Measurements from ENCODE around the gene NFYC.

The NFYC gene

GRCh38 chr1:40659649-40659947 is 31.9 kb upstream of the NFYC start:
- H3K9me3 Mint-ChIP-seq: no peaks in the 10 kb centered on the region
- DNase-seq (no peak), ATAC-seq (no peak)
- H3K27ac Mint-ChIP-seq: no peak overlapping the region
- H3K27me3 Mint-ChIP-seq: peaks cover 2% of the 10 kb centered on the region
- H3K36me3 Mint-ChIP-seq (ENCODE audit: low read depth): no peaks in the 10 kb centered on the region
- H3K4me1 Mint-ChIP-seq: peaks cover 16% of the 10 kb centered on the region
- no peak overlapping the region for H3K4me3 Mint-ChIP-seq

GRCh38 chr1:40661678-40662077 is 29.8 kb upstream of the NFYC start:
- H3K4me3 Mint-ChIP-seq: no peak overlapping the region
- no peaks in the 10 kb centered on the region for H3K27me3 Mint-ChIP-seq
- peaks cover 24% of the 10 kb centered on the region for H3K4me1 Mint-ChIP-seq
- ATAC-seq: no peak
- no peak overlapping the region for H3K27ac Mint-ChIP-seq
- H3K9me3 Mint-ChIP-seq: no peaks in the 10 kb centered on the region
- no peaks in the 10 kb centered on the region for H3K36me3 Mint-ChIP-seq (ENCODE audit: low read depth)
- no peak for DNase-seq

- DNase-seq: no peak
- Mint-ChIP-seq H3K9me3 (no peaks in the 10 kb centered on the region), H3K36me3 (ENCODE audit: low read depth) (no peaks in the 10 kb centered on the region), H3K27ac (no peak overlapping the region), H3K27me3 (no peaks in the 10 kb centered on the region), H3K4me1 (peaks cover 24% of the 10 kb centered on the region), H3K4me3 (no peak overlapping the region)
- no peak for ATAC-seq
Observed at GRCh38 chr1:40662151-40662550, 29.4 kb upstream of the NFYC start.

- DNase-seq (peak; percentile 42), ATAC-seq (peak; percentile 84)
- H3K27ac Mint-ChIP-seq: peak overlapping the region; percentile 25
- H3K4me1 Mint-ChIP-seq: peaks cover 24% of the 10 kb centered on the region
- H3K36me3 Mint-ChIP-seq (ENCODE audit: low read depth): no peaks in the 10 kb centered on the region
- no peak overlapping the region for H3K4me3 Mint-ChIP-seq
- no peaks in the 10 kb centered on the region for H3K27me3 Mint-ChIP-seq
- no peaks in the 10 kb centered on the region for H3K9me3 Mint-ChIP-seq
Observed at GRCh38 chr1:40662864-40663263, 28.6 kb upstream of the NFYC start.

GRCh38 chr1:40663324-40664166 is 28.0 kb upstream of the NFYC start:
- Mint-ChIP-seq H3K9me3 (no peaks in the 10 kb centered on the region), H3K27ac (peak overlapping the region; percentile 25), H3K4me1 (peaks cover 26% of the 10 kb centered on the region), H3K4me3 (peak overlapping the region; percentile 1), H3K36me3 (ENCODE audit: low read depth) (no peaks in the 10 kb centered on the region), H3K27me3 (no peaks in the 10 kb centered on the region)
- no peak for DNase-seq
- no peak for ATAC-seq

- Mint-ChIP-seq H3K27ac (no peak overlapping the region), H3K36me3 (ENCODE audit: low read depth) (no peaks in the 10 kb centered on the region), H3K27me3 (no peaks in the 10 kb centered on the region), H3K9me3 (no peaks in the 10 kb centered on the region), H3K4me1 (peaks cover 29% of the 10 kb centered on the region), H3K4me3 (no peak overlapping the region)
- DNase-seq (no peak), ATAC-seq (no peak)
Observed at GRCh38 chr1:40664167-40664537, 27.4 kb upstream of the NFYC start.

GRCh38 chr1:40664791-40665190 is 26.7 kb upstream of the NFYC start:
- H3K36me3 Mint-ChIP-seq (ENCODE audit: low read depth): no peaks in the 10 kb centered on the region
- H3K4me3 Mint-ChIP-seq: peak overlapping the region; percentile 61
- no peak overlapping the region for H3K27ac Mint-ChIP-seq
- ATAC-seq (no peak), DNase-seq (no peak)
- H3K4me1 Mint-ChIP-seq: peaks cover 29% of the 10 kb centered on the region
- H3K27me3 Mint-ChIP-seq: peaks cover 2% of the 10 kb centered on the region
- H3K9me3 Mint-ChIP-seq: no peaks in the 10 kb centered on the region

- peaks cover 3% of the 10 kb centered on the region for H3K27me3 Mint-ChIP-seq
- DNase-seq (peak; percentile 87), ATAC-seq (peak; percentile 51)
- H3K4me1 Mint-ChIP-seq: peaks cover 29% of the 10 kb centered on the region
- H3K9me3 Mint-ChIP-seq: no peaks in the 10 kb centered on the region
- H3K27ac Mint-ChIP-seq: peak within 1 kb of the TSS; percentile 74
- peak within 1 kb of the TSS; percentile 85 for H3K4me3 Mint-ChIP-seq
- no peaks in the 10 kb centered on the region for H3K36me3 Mint-ChIP-seq (ENCODE audit: low read depth)
Observed at GRCh38 chr1:40665335-40666171, 26.0 kb upstream of the NFYC start, which contains the start of gene RIMS3. Gene RIMS3, minus strand, starts transcription at chr1:40665682. Its CDS starts 23,757 bp downstream, at chr1:40641925.

- Mint-ChIP-seq H3K36me3 (ENCODE audit: low read depth) (no peaks in the 10 kb centered on the region), H3K27ac (no peak overlapping the region), H3K4me1 (peaks cover 13% of the 10 kb centered on the region), H3K4me3 (no peak overlapping the region), H3K9me3 (no peaks in the 10 kb centered on the region), H3K27me3 (peaks cover 3% of the 10 kb centered on the region)
- ATAC-seq (peak; percentile 63), DNase-seq (peak; percentile 90)
Observed at GRCh38 chr1:40668769-40669525, 22.6 kb upstream of the NFYC start.

- no peaks in the 10 kb centered on the region for H3K9me3 Mint-ChIP-seq
- DNase-seq: no peak
- H3K4me1 Mint-ChIP-seq: peaks cover 4% of the 10 kb centered on the region
- H3K27me3 Mint-ChIP-seq: peaks cover 8% of the 10 kb centered on the region
- no peak overlapping the region for H3K27ac Mint-ChIP-seq
- H3K4me3 Mint-ChIP-seq: no peak overlapping the region
- no peak for ATAC-seq
- H3K36me3 Mint-ChIP-seq (ENCODE audit: low read depth): no peaks in the 10 kb centered on the region
Observed at GRCh38 chr1:40673452-40673851, 18.1 kb upstream of the NFYC start.

- H3K36me3 Mint-ChIP-seq (ENCODE audit: low read depth): no peaks in the 10 kb centered on the region
- DNase-seq: no peak
- H3K4me3 Mint-ChIP-seq: no peak overlapping the region
- H3K27ac Mint-ChIP-seq: no peak overlapping the region
- no peaks in the 10 kb centered on the region for H3K4me1 Mint-ChIP-seq
- peaks cover 4% of the 10 kb centered on the region for H3K27me3 Mint-ChIP-seq
- ATAC-seq: no peak
- no peaks in the 10 kb centered on the region for H3K9me3 Mint-ChIP-seq
Observed at GRCh38 chr1:40676501-40676900, 15.0 kb upstream of the NFYC start.

GRCh38 chr1:40679165-40679953 is 12.1 kb upstream of the NFYC start:
- Mint-ChIP-seq H3K27ac (no peak overlapping the region), H3K36me3 (ENCODE audit: low read depth) (no peaks in the 10 kb centered on the region), H3K9me3 (no peaks in the 10 kb centered on the region), H3K4me1 (no peaks in the 10 kb centered on the region), H3K27me3 (peaks cover 4% of the 10 kb centered on the region), H3K4me3 (no peak overlapping the region)
- no peak for ATAC-seq
- no peak for DNase-seq

- ATAC-seq: no peak
- peaks cover 2% of the 10 kb centered on the region for H3K4me1 Mint-ChIP-seq
- no peaks in the 10 kb centered on the region for H3K27me3 Mint-ChIP-seq
- no peak overlapping the region for H3K4me3 Mint-ChIP-seq
- H3K9me3 Mint-ChIP-seq: no peaks in the 10 kb centered on the region
- peaks cover 14% of the 10 kb centered on the region for H3K36me3 Mint-ChIP-seq (ENCODE audit: low read depth)
- no peak overlapping the region for H3K27ac Mint-ChIP-seq
- DNase-seq: no peak
Observed at GRCh38 chr1:40684669-40685068, 6.8 kb upstream of the NFYC start.

- Mint-ChIP-seq H3K27ac (no peak overlapping the region), H3K36me3 (ENCODE audit: low read depth) (peaks cover 17% of the 10 kb centered on the region), H3K4me3 (no peak overlapping the region), H3K4me1 (peaks cover 18% of the 10 kb centered on the region), H3K27me3 (no peaks in the 10 kb centered on the region), H3K9me3 (no peaks in the 10 kb centered on the region)
- ATAC-seq: no peak
- no peak for DNase-seq
Observed at GRCh38 chr1:40687059-40687458, 4.4 kb upstream of the NFYC start.

Data from activated naive CD8-positive, alpha-beta T cell treated with anti-CD3 and anti-CD28 coated beads, Interleukin-2, amount 50 U/mL, for 24 hours (primary cell).